ENCODE measurements around the gene PYGL. TPM values are rescaled to one million over a fixed set of nuclear protein-coding genes. Genes with fewer than 3 reads are reported as not detected.
"Not testable (repeated sequence)": the region's sequence is repeated elsewhere in the genome, so short reads cannot be mapped to it uniquely, and the experiment has no call there.

Gene PYGL
- total and polyA plus RNA-seq, 10 of the 15 experiments (the other 5 are each of a cell fraction or from before 2014, with no cell fraction given): 0.05 to 1.4 (median 0.79) TPM

GRCh38 chr14:50957296-50957695 is 13.0 kb upstream of the PYGL start (continued):
- TF ChIP-seq CUX1 (IDR thresholded peaks at IDR 0.05; ENCODE audit: insufficient replicate concordance, low read depth, low read length) (no peak), NRF1 (conservative IDR thresholded peaks at IDR 0.05; ENCODE audit: low read depth, low read length) (no peak), BCL3 (IDR thresholded peaks at IDR 0.05; ENCODE audit: borderline replicate concordance, insufficient read depth, low read depth, low read length, poor library complexity, severe bottlenecking) (no peak), RELB (IDR thresholded peaks at IDR 0.05; ENCODE audit: low read depth) (no peak), ATF3 (IDR thresholded peaks at IDR 0.05; ENCODE audit: borderline replicate concordance, extremely low read depth, low read depth, low read length) (no peak), SP1 (IDR thresholded peaks at IDR 0.05; ENCODE audit: low read depth, low read length) (no peak), ASH2L (IDR thresholded peaks at IDR 0.05; ENCODE audit: borderline replicate concordance, low read depth) (no peak), NFYB (IDR thresholded peaks at IDR 0.05; ENCODE audit: insufficient read depth, low read depth, low read length) (no peak), REST (IDR thresholded peaks at IDR 0.05; ENCODE audit: low read depth, low read length) (no peak)

- H4K20me1 ChIP-seq (ENCODE audit: control insufficient read depth, insufficient read depth); RAD21 ChIA-PET (ENCODE audit: unreplicated experiment); CTCF ChIA-PET; FAIRE-seq; BruUV-seq (replicated peaks); intact Hi-C loops (cut with micrococcal nuclease; ENCODE audit: unreplicated experiment); POLR2A ChIA-PET; H3K4me3 ChIP-seq; H3K9me3 ChIP-seq (replicated peaks; ENCODE audit: control insufficient read depth, insufficient read depth, low read length); ATAC-seq; H3K79me2 ChIP-seq (ENCODE audit: control insufficient read depth, insufficient read depth, low read length); in situ Hi-C loops (cut with MboI); H3K27ac ChIP-seq (ENCODE audit: control insufficient read depth, insufficient read depth); H3K4me2 ChIP-seq (ENCODE audit: control insufficient read depth, insufficient read depth); SMC1A ChIA-PET (ENCODE audit: uncharacterized antibody, unreplicated experiment); H3K4me1 ChIP-seq (ENCODE audit: control insufficient read depth, insufficient read depth, low read length); H2AFZ ChIP-seq (ENCODE audit: control insufficient read depth, low read depth, low read length); H3K27me3 ChIP-seq (replicated peaks in 1 of 2; ENCODE audit: control insufficient read depth in 2 of 2, insufficient read depth in 2 of 2, low read length in 1 of 2); H3K36me3 ChIP-seq (ENCODE audit: control insufficient read depth in 2 of 2, insufficient read depth in 2 of 2, low read length in 1 of 2); DNase-seq (ENCODE audit: low read depth, low spot score); H3K9ac ChIP-seq (ENCODE audit: control insufficient read depth, insufficient read depth, low read length): not testable (repeated sequence)
- WGBS (ENCODE audit: insufficient coverage, insufficient replicate concordance, low lambda C conversion rate, missing lambda C conversion rate): 68% methylated on average over 22 of the region's 32 CpGs
Measured at GRCh38 chr14:50956421-50956820, 12.1 kb upstream of the PYGL start.
